ENCODE measurements around the gene TM9SF3. TPM values are rescaled to one million over a fixed set of nuclear protein-coding genes. Genes with fewer than 3 reads are reported as not detected.

TM9SF3 gene
- total RNA-seq, 1 experiment from 2014 or later, result 79.3 TPM

DNA sequence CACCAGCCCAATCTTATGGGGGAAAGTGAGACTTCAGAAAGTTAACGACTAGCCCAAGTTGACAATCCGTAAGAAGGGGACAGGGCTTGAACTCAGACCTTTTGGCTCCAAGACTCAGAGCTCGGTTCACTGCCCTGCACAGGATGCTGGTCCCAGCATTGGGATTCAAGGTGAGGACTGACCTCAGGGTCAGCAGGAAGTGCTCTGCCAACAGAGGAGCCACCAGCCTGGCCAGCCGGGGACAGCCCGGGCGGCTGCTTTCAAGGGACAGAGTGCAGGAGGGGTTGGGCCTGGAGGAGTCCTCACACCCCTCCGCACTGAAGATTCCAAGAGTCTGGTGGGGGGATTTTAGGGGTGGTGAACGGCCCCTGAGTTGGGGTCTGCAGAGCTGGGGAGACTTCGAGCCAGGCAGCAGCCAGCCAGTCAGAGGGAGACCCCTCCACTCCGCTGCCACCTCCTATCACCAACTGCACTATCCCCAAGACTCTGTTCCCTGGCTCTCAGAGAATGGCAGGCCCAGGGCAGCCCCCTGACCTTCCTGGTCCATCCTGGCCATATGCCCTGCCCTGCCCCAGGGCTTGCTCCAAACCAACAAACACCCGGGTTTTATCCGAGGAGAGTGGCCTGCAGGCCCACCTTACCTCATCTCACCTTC is 92.8 kb downstream of the TM9SF3 start:
- no peak for TF ChIP-seq POLR2AphosphoS5 (IDR thresholded peaks at IDR 0.05; ENCODE audit: low read depth, low read length)
- no peak for TF ChIP-seq ZNF274 (IDR thresholded peaks at IDR 0.05; ENCODE audit: low read depth, low read length)
- TF ChIP-seq REST (IDR thresholded peaks at IDR 0.05; ENCODE audit: low read depth), result no peak
- no peak for TF ChIP-seq TCF7L2 (IDR thresholded peaks at IDR 0.05; ENCODE audit: borderline replicate concordance, extremely low read depth, insufficient read depth, insufficient read length)
- TF ChIP-seq FOSL1 (IDR thresholded peaks at IDR 0.05; ENCODE audit: low read depth), result no peak
- no peak for TF ChIP-seq JUND (IDR thresholded peaks at IDR 0.05)
- no peak for TF ChIP-seq YY1 (IDR thresholded peaks at IDR 0.05; ENCODE audit: extremely low read depth, insufficient replicate concordance, low read depth, low read length)
- H3K9me2 ChIP-seq (ENCODE audit: insufficient read depth), result no peaks in the 10 kb centered on the region
- POLR2A ChIA-PET, result no interaction called here

More for the DNA sequence above, 92.8 kb downstream of the TM9SF3 start:
- Histone ChIP-seq H3K27me3 (ENCODE audit: insufficient read depth, low read length) (no peaks in the 10 kb centered on the region), H3K27ac (ENCODE audit: low read depth, low read length) (no peak overlapping the region), H3K4me2 (ENCODE audit: low read length) (no peak overlapping the region), H3K36me3 (ENCODE audit: control insufficient read depth in 1 of 2, insufficient read depth in 2 of 2, low read length in 2 of 2) (no peaks in the 10 kb centered on the region), H3K9me3 (ENCODE audit: control insufficient read depth in 1 of 2, insufficient read depth in 1 of 2, low read depth in 1 of 2, low read length in 2 of 2) (no peaks in the 10 kb centered on the region), H3K9ac (ENCODE audit: low read length) (no peak overlapping the region), H3K4me1 (ENCODE audit: control insufficient read depth in 1 of 2, insufficient read depth in 2 of 2, low read length in 2 of 2) (peaks cover 0 to 6% of the 10 kb centered on the region in 2 experiments; a peak in 1 of 4 replicates), H3K79me2 (ENCODE audit: insufficient read depth, low read length) (no peaks in the 10 kb centered on the region), H3K4me3 (replicated peaks in 1 of 2; ENCODE audit: low read depth in 1 of 2, low read length in 2 of 2) (no peak overlapping the region), H4K20me1 (ENCODE audit: insufficient read depth) (no peaks in the 10 kb centered on the region), H2AFZ (ENCODE audit: low read depth, low read length, poor library complexity, severe bottlenecking) (no peak overlapping the region)
- ChIA-PET RAD21 (ENCODE audit: low non-redundant PET in 1 of 2, low total read pairs in 2 of 2, uncharacterized antibody in 2 of 2, unreplicated experiment in 2 of 2) (no interaction called here), CTCF (no interaction called here)
- no peak for DNase-seq (ENCODE audit: low read depth, low spot score)
- intact Hi-C loops (cut with micrococcal nuclease), result no loop called here
- BruUV-seq (replicated peaks), result no TSS peak
- no peak for ATAC-seq

All from HCT116 (cell line).